Inflammatory macrophage treated with lipopolysaccharide for 1 hour (primary cell): ENCODE data around the gene CFAP20.

Experiments
- DNase-seq, 2 donors: peaks; one replicate each; pipeline ENCODE4 v3.0.0-alpha.2; 2020 to 2022

Gene CFAP20

GRCh38 chr16:58123896-58124600 is 5.1 kb downstream of the CFAP20 start:
- no peak for DNase-seq

DNA sequence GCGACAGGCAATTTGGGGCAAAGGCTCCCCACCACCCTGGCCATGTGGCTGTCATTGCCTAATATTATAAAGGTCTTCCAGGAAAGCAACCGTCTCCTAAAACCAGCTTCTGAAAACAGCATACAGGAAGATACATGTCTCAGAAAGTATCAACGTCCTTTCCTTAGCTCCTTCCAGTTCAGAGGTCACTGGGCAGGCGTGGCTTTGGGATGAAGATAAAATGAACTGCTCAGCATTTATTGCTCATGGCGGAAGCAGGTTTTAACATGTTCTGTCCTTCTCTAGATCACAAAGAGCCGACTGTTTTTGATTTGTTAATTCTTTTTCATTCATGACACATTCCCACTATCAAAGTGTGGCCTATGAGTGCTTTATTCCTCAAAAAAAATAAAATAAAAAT is 8.0 kb downstream of the CFAP20 start:
- no peak for DNase-seq

GRCh38 chr16:58120234-58120633 is 8.9 kb downstream of the CFAP20 start:
- DNase-seq: no peak

DNA sequence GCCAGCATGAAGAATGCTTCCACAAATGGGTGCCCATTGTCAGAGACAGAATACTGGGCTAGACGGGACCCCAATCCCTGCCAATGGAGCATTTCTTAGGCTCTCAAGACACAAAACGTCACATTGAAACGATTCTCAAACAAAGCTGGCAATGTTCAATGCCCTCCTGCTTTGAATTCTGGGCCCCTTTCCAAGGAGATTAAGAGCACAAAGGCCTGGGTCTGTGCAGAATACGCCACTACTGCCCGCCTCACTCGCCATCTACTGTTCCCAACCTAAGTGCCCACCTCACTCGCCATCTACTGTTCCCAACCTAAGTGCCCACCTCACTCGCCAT is 9.7 kb downstream of the CFAP20 start:
- no peak for DNase-seq

DNA sequence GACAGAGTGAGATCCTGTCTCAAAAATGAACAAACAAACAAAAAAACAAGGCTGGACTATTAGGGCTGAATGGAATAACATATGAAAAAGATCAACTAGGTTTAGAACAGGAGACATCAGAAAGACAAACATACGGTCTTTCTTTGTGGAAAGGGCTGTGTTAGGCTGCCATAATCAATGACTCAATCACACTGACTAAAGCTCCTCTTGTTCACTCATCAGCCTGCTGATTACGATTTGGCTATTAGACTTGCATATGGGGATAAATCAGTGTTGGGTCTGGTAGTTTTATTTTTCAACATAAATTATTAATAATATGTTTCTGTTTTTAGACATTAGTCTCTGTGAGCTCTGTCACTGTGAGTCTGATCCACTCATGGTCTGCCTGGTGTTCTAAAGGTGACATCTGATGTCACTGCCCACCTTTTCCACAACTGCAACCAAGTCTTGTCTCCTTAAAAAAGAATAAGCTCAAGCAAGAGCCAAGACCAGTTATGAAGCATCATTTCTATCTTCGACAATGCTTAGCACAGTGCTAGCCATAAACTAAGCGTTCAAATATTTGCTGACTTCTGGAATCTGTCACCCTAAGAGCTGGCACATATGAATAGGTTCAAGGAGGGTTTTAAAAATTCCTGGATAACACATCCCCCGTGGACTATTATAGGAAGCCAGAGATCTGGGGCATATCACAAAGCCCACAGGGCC is 10.2 kb downstream of the CFAP20 start:
- DNase-seq: no peak

GRCh38 chr16:58116529-58116928 is 12.7 kb downstream of the CFAP20 start:
- no peak for DNase-seq

DNA sequence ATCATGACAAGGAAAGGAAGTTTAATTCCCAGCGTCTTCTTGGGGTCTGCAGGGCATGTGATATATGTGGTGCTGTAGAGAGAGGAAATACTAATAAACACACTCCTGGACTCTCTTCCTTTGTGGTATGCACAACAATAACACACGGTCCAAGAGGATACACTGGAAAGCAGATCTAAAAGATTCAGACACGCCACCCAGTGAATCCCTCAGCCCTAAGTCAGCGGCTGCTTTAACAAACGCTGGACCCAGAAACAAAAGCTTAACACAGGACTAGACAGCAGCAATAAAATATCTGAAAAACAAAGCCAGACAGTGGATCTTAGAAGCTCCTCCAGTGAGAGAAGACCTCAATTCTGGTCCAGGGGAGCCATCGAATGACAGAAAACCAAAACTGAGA is 13.1 kb downstream of the CFAP20 start:
- DNase-seq: no peak

DNA sequence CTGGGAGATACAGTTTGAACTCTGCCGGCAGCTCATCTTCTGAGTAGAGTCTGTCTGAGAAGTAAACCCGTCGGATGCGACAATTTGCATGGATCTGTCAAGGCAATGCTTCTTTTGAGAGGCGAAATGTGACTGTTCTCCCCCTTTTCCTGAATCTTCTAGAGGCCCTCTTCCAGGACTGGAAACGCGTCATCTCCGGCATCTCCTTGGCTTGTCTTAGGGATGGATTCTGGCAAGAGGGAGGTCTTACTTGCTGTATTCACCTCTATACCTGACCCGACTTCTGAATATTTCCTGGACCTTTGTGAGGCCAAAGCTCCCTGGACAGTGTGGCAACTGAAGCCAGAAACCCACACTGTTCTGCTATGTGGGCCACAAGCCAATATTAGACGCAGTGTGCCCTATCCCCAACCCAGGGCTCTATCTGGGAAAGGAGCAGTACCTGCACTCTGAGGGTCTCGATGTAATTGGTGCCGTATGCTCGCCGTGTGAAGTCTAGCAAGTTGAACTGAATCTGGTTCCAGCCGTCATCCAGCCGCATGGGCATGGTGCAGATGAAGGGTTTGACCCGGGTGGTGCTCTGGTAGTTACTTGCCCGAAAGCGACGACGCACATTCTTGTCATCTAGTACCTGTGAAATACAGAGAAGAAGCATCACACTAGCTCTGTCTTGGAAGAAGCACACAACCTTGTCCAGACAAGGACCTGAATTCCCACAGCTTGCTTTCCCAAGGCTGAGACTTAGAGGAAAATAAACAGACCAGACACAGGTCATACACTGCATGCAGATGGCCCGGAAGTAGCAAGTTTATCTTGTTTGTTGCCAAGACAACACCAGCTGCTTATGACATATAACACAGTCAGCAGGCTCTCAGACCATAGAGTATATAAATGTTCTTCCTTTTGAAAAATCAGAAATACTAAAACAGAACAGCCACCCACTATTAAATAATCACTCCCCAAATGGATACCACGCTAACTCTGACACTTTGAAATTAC is 14.1 kb downstream of the CFAP20 start:
- DNase-seq: no peak

DNA sequence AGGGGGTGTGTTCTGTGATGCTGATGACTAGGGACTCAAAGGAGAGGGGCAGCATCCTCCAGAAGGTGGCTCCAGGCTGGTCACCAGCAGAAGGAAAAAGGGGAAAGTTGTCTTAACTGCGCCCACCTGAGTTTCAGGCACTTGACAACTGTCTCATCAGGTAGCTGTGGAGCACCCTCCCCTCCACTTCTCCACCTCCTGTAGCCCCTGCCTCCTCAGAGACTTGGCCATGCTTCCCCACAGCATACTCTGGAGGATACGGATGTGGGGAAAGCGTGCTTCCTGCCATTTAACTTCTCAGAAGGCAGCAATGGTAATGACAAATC is 17.9 kb downstream of the CFAP20 start:
- no peak for DNase-seq

DNA sequence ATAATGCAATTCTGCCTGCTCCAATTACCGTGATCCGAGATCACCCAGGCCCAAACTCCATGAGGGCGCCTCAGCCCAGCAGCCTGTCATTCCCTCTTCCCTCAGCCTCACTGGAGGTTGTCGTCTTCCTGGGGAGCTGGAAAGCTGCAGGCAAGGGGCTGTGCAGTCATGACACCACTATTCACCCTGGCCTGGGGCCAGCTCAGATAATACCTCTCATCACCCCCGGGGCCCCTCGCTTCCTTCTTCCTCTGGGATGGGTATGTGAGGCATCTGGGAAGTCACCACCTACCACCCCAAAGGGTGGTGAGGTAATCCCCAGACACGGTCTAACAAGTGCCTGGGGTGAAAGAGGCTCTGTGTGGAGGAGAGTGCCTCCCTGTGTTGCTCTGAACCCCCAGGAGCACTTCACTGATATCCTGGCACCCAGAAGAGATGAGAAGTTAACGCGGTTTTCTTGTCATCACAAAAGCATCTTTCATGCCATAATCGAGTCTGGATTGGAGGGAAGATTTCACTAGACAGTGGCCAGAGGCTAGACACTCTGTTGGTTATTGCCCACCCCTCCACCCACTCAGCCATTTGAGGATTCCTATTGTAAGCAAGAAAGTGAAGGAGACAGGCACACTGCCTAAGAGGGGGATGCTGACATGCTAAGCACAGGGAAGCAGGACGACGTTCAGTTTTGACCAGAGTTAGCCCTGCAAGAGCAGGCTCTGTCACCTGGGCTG is 18.4 kb downstream of the CFAP20 start:
- DNase-seq: no peak

- DNase-seq: no peak
Observed at GRCh38 chr16:58109881-58110280, 19.3 kb downstream of the CFAP20 start.

DNA sequence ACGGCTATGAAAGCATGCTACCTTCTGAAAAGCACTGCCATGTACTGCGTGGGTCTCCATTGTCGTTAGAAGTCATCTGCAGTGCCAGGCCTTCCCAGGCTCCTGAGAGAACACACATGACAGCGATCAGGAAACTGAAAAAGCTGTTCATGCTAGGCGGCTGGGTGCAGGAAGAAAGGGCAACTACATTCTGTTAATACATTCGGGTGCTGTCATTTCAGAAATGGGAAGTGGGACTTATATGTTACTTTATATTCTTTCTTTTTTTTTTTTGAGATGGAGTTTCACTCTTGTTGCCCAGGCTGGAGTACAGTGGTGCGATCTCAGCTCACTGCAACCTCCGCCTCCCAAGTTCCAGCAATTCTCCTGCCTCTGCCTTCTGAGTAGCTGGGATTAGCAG is 19.9 kb downstream of the CFAP20 start:
- no peak for DNase-seq

DNA sequence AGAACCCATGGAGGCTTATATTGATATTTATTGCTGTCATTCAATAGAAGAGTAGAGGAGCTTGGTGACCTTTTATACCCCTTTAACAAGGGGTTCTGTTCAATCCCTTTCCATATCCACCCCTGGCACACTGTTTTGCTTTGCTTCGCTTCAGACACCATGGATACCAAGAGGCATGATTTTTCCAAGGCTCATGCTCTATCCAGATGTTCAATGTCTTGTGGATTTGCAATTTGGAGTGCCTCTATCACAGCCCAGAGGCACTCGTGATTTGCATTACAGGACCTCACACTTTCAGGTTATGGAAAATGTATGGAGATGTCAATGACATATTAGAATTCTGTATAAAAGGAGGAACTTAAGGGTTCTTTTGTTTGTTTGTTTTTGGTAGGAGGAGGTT is 21.5 kb downstream of the CFAP20 start:
- no peak for DNase-seq

GRCh38 chr16:58107228-58107627 is 22.0 kb downstream of the CFAP20 start:
- DNase-seq: no peak

- DNase-seq: peak in 1 of 2 donors; percentile 13
Observed at GRCh38 chr16:58105631-58106030, 23.6 kb downstream of the CFAP20 start.

- DNase-seq: no peak
Observed at GRCh38 chr16:58102665-58103392, 26.4 kb downstream of the CFAP20 start.

GRCh38 chr16:58099956-58100300 is 29.3 kb downstream of the CFAP20 start:
- DNase-seq: no peak

DNA sequence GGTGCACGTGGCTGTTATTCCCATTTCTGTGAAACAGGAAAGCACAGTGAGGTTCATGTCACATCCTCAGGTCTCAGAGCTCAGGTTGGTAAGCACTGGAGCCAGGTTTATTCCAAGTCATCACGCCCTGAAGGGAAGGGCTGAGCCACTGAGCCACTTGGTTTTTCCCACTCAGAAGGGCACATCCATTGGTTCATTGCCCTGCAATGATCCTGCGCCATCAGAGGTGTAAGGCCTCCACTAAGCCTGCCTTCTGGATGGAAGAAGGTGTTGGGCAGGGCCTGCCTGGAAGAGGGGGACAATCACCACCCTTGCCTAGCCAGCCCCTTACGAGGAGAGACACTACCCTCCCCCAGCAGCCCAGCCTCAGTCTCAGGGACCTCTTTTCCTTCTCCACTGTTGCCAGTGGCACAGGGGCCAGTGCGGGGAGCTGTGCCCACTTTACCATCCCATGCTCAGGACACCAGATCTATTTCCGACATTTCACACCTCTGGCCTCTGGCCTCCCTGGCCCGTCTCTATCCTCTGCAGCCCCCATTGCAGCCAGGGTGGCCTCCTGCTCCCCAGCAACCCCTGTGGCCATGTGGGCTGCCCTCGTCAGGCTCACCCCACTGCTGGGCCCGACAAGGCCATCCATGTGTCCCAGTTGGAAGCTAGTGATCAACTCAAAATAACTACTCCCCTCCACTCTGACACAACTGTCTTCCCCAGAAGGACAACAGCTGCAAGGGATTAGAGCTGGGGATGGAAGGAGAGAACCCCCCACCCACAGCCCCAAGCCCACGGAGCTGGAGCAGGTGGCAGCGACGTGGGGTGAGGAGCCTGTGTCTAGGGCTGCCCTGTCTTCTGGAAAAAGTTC is 29.9 kb downstream of the CFAP20 start:
- no peak for DNase-seq

GRCh38 chr16:58098207-58099096 is 30.7 kb downstream of the CFAP20 start:
- DNase-seq: no peak

GRCh38 chr16:58096249-58096648 is 32.9 kb downstream of the CFAP20 start:
- DNase-seq: no peak
